GM19025 (cell line): ENCODE results near the gene PARN.
A peak's percentile ranks its signal among the peaks of the same experiment; 100 is the strongest.
"Not testable (repeated sequence)": the region's sequence is repeated elsewhere in the genome, so short reads cannot be mapped to it uniquely, and the experiment has no call there.

ENCODE experiments used
- ATAC-seq: cut with Tn5 transposase; IDR thresholded peaks from one replicate; pipeline ENCODE4 v1.9.1; 2021; ENCODE audit warnings: mild to moderate bottlenecking, low read depth, moderate library complexity; ENCODE audit not compliant: unreplicated experiment

PARN gene

DNA sequence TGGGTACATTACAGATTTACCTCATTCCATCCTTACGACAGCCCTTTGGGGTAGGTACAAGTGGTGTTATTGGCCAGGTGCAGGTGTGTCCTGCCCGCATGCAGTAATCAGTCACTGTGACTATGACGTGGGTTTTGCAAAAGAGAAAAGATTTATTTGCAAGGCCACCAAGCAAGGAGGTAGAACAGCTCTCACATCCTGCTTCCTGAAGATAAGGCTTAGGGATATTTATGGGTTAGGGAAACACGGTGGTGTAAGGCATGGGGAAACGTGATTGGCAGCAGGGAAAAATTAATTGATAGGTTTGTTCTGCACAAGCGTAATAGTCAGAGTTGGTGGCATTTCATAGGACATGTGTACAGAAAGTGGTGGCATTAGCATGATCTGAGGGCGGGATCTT lies 214.8 kb downstream of the PARN start:
- no peak for ATAC-seq

DNA sequence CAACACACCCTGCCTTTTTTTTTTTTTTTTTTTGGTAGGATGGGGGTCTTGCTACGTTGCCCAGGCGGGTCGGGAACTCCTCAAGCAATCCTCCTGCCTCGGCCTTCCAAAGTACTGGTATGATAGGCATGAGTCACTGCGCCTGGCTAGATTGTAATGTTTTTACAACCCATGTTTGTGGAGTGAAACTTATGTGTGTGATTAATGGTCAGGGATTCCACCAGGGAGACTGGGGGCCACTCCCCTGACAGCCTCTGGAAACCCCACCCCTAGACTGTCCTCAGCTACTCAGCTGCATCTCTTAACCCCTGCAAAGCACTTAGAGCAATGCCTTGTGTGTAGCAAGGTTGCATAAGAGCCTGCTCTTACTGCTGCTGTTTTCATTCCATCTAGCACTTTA lies 220.5 kb downstream of the PARN start:
- no peak for ATAC-seq

GRCh38 chr16:14407786-14408399 lies 222.2 kb downstream of the PARN start:
- no peak for ATAC-seq

GRCh38 chr16:14405611-14406537 lies 224.2 kb downstream of the PARN start:
- ATAC-seq: peak; percentile 97

DNA sequence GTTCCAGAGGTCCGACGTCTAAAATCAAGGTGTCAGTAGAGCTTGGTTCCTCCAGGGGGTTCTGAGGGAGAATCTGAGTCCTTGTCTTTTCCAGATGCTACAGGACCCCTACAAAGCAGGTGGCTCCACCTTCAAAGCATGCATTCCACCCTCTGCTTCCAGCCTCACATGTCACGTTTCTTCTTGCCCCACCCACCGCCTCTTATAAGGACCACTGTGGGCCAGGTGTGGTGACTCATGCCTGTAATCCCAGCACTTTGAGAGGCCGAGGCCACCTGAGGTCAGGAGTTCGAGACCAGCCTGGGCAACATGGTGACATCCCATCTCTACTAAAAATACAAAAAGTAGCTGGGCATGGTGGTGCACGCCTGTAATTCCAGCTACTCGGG lies 227.1 kb downstream of the PARN start:
- not testable (repeated sequence) for ATAC-seq

DNA sequence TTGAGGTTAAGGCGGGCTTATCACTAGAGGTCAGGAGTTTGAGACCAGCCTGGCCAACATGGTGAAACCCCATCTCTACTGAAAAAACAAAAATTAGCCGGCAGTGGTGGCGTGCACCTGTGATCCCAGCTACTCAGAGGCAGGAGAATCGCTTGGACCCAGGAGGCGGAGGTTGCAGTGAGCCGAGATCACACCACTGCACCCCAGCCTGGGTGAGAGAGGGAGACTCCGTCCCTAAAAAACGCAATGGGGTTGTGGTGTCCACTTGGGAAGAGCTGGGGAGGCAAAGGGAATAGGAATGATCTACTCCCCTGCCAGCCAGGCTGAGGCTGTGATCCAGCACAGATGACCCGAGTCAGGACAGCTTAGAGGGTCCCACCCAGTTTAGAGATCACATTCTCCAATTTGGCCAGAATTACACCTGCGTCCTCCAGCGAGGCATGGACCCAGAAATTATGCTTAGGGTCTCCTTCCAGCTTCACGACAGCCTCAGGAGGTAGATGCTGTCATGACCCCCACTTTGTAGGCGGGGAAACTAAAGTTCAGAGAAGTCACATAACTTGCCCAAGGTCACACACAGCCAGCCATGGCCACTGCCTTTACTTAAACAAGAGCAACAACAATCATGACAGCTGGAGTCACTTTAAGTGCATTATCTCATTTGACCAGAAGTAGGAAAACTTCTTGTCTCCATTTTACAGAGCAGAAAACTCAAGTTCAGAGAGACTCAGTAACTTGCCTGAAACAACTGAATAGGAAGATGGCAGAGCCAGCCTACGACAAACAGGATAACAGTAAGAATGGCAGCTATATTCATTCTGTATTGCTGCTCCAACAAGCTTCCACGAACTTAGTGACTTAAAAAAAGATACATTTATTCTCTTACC lies 227.7 kb downstream of the PARN start:
- ATAC-seq: not testable (repeated sequence)

- ATAC-seq: not testable (repeated sequence)
These were observed 228.4 kb downstream of the PARN start for GRCh38 chr16:14401711-14402061.

- not testable (repeated sequence) for ATAC-seq
These were observed 228.9 kb downstream of the PARN start for GRCh38 chr16:14400978-14401710.

- ATAC-seq: no peak
These were observed 229.6 kb downstream of the PARN start for GRCh38 chr16:14400285-14400977.

DNA sequence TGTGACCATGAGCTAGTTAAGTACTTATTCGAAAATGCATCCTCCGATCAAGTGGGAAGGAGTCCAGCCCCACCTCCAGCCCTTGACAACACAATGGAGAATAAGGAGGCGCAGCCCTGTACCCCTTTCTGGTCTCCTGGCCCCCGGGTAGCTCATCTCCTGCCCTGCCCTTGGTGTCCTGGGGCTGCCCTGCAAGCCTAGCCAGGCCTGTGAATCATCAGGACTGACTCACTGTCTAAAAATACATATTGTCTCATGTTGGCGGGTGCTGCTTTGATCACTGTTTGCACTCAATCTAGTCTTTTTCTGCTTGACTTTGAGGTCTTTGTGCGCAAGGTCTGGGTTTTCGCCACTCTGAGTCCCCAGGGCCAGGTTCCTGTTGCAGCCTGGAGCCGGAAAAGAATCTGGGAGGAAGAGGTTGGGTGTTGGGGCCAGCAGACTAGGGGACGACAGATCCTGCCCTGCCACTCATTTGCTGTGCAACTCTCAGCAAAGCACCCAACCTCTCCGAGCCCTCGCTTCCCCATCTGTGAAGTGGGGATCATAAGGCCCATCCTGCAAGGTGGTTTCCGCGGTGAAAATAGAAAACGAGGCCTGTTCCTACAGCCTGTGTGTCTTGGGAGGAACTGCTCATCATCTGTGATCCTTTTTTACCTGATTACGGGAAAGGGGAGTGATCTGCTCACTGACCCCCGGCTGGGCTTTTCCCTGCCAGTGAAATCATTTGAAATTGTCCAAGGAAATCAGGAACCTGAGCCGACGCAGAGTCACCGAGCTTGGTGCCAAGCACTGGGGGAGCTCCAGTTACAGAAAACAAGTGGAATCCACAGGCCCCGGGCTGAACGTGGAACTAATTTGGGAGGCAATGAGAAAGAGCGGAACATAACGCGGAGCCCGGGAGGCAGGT lies 230.4 kb downstream of the PARN start:
- ATAC-seq: no peak

- no peak for ATAC-seq
These were observed 231.9 kb downstream of the PARN start for GRCh38 chr16:14398014-14398717.

GRCh38 chr16:14395710-14396304 lies 234.3 kb downstream of the PARN start:
- not testable (repeated sequence) for ATAC-seq

- no peak for ATAC-seq
These were observed 235.2 kb downstream of the PARN start for GRCh38 chr16:14394834-14395233.

GRCh38 chr16:14392960-14393359 lies 237.1 kb downstream of the PARN start:
- no peak for ATAC-seq

DNA sequence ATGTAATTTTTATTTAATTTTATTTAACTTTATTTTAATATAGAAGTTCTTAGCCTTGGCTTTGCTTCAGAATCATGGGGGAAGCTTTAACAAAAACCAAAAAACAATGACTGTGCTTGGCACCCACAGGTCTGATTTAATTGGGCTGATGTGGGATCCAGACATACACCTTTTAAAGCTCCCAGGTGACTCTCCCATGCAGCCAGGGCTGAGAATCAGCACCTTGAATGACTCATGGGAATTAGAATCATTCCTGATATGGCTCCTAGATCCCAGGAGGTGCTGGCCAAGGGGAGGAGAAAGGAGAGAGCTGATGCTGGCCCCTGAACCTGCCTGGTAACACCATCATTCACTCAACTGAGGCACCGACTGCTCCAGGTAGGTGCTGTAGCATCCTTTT lies 240.7 kb downstream of the PARN start:
- ATAC-seq: no peak

DNA sequence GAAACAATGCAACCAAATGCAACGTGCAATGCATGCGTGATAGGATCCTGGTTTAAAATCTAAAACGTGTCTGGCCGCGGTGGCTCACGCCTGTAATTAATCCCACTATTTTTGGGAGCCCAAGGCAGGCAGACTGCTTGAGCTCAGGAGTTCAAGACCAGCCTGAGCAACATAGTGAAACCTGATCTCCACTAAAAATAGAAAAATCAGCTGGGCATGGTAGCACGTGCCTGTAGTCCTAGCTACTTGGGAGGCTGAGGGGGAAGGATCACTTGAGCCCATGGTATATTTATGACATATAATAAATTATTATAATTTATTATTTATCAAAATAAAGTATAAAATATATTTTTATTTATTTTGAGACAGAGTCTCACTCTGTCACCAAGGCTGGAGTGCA lies 241.8 kb downstream of the PARN start:
- ATAC-seq: no peak

DNA sequence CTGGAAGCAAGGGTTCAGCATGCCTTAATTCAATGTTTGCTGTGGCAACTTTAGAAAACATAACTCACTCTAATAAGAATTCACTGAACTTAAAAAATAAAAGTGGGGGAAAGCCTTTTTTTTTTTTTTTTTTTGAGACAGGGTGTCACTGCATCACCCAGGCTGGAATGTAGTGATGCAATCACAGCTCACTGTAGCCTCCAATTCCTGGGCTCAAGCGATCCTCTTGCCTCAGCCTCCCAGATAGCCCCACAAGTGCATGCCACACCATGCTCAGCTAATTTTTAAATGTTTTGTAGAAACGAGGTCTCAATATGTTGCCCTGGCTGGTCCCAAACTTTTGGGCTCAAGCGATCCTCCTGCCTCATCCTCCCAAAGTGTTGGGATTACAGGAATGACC lies 243.9 kb downstream of the PARN start:
- no peak for ATAC-seq
